Chondrocyte (in vitro differentiated cells): ENCODE results near the gene BBIP1. TPM values are rescaled to one million over a fixed set of nuclear protein-coding genes. Genes with fewer than 3 reads are reported as not detected.
A peak's percentile ranks its signal among the peaks of the same experiment; 100 is the strongest.

Experiments used
- DNase-seq: peaks from one replicate; pipeline ENCODE4 v3.0.0; 2021; ENCODE audit warnings: mixed read lengths, low spot score
- H3K27ac Mint-ChIP-seq: one replicate; pipeline ENCODE4 v1.8.0; 2021; ENCODE audit warnings: mild to moderate bottlenecking, moderate library complexity, mixed read lengths; ENCODE audit not compliant: unreplicated experiment
- H3K27me3 Mint-ChIP-seq: 2 replicates; pipeline ENCODE4 v1.8.0; 2021; ENCODE audit warnings: low read depth, mixed read lengths
- H3K36me3 Mint-ChIP-seq: 2 replicates; pipeline ENCODE4 v1.8.0; 2021; ENCODE audit warnings: low read depth, mixed read lengths
- H3K4me1 Mint-ChIP-seq: 2 replicates; pipeline ENCODE4 v1.8.0; 2021; ENCODE audit warnings: low read depth, mild to moderate bottlenecking, mixed read lengths
- H3K4me3 Mint-ChIP-seq: one replicate; pipeline ENCODE4 v1.8.0; 2021; ENCODE audit warnings: mild to moderate bottlenecking, moderate library complexity, mixed read lengths; ENCODE audit not compliant: unreplicated experiment
- H3K9me3 Mint-ChIP-seq: 2 replicates; pipeline ENCODE4 v1.8.0; 2021; ENCODE audit warnings: low read depth, mixed read lengths
- total RNA-seq: library from RNA; stranded (reverse); gene quantifications from 3 replicates; pipeline ENCODE4 v1.2.1, GENCODE V29; 2021
- TF ChIP-seq, protein P1 (sequence below): fragments of 200-600 bp; sonication (generic); IDR thresholded peaks from 2 replicates; pipeline ENCODE4 v1.5.0; 2021; ENCODE audit warnings: antibody characterized with exemption, mild to moderate bottlenecking, moderate library complexity

The BBIP1 gene
- total RNA-seq, 1 donor from 2014 or later, result 22.2 TPM

DNA sequence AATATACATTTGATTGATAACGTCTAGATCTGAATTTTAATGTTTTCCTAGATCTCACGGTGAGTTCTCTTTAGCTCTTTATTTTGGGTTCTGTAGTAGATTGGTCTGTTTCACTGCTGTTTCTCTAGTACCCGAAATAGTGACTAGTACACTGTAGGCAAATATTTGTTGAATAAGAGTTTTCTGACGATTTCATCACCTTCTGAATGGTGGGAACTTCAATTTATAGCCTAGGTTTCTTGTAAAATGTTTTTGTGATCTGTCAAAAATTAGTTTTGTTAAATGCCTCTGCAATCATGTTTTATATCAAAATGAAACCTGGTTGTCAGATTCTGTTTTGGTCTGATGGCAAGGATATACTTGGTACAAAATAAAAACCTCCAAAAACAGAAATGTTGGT, 37.1 kb downstream of the BBIP1 start:
- peaks cover 57% of the 10 kb centered on the region for H3K4me1 Mint-ChIP-seq
- no peak for DNase-seq
- peaks cover 39% of the 10 kb centered on the region for H3K36me3 Mint-ChIP-seq
- H3K27me3 Mint-ChIP-seq, result no peaks in the 10 kb centered on the region
- peak overlapping the region; percentile 90 for H3K27ac Mint-ChIP-seq
- H3K9me3 Mint-ChIP-seq, result no peaks in the 10 kb centered on the region
- TF ChIP-seq, protein P1, sequence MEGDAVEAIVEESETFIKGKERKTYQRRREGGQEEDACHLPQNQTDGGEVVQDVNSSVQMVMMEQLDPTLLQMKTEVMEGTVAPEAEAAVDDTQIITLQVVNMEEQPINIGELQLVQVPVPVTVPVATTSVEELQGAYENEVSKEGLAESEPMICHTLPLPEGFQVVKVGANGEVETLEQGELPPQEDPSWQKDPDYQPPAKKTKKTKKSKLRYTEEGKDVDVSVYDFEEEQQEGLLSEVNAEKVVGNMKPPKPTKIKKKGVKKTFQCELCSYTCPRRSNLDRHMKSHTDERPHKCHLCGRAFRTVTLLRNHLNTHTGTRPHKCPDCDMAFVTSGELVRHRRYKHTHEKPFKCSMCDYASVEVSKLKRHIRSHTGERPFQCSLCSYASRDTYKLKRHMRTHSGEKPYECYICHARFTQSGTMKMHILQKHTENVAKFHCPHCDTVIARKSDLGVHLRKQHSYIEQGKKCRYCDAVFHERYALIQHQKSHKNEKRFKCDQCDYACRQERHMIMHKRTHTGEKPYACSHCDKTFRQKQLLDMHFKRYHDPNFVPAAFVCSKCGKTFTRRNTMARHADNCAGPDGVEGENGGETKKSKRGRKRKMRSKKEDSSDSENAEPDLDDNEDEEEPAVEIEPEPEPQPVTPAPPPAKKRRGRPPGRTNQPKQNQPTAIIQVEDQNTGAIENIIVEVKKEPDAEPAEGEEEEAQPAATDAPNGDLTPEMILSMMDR, result no peak
- no peak overlapping the region for H3K4me3 Mint-ChIP-seq

DNA sequence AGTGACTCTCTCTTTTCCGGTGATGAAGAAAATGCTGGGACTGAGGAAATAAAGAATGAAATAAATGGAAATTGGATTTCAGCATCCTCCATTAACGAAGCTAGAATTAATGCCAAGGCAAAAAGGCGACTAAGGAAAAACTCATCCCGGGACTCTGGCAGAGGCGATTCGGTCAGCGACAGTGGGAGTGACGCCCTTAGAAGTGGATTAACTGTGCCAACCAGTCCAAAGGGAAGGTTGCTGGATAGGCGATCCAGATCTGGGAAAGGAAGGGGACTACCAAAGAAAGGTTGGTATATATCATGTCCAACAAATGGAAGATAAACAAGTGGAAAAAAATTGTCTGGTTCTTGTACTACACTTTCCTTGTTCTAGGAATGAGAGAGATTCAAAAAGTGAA, 37.7 kb downstream of the BBIP1 start:
- no peaks in the 10 kb centered on the region for H3K27me3 Mint-ChIP-seq
- peaks cover 38% of the 10 kb centered on the region for H3K36me3 Mint-ChIP-seq
- no peak overlapping the region for H3K4me3 Mint-ChIP-seq
- H3K9me3 Mint-ChIP-seq, result no peaks in the 10 kb centered on the region
- peaks cover 56% of the 10 kb centered on the region for H3K4me1 Mint-ChIP-seq
- no peak for DNase-seq
- peak overlapping the region; percentile 90 for H3K27ac Mint-ChIP-seq
- TF ChIP-seq, protein P1, result no peak

DNA sequence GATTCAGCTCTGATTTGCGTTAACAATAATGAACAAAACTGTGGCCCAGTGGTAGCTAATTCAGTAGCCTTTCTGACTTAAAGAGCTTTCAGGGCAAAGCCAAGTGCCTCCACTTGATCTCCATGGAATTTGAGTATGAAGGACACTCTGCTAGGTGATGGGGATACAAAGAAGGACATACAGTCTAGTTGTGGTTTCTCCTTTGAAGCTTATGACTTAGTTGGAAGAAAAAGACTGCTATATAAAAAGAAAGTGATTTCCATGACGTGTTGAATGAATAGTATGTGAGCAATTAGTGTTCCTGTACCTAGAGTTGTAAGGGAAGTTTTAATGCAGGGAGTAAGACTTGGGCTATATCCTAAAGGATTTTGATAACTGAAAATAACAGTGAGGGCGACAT, 39.0 kb downstream of the BBIP1 start:
- Mint-ChIP-seq H3K4me1 (peaks cover 48% of the 10 kb centered on the region), H3K4me3 (no peak overlapping the region), H3K27ac (no peak overlapping the region), H3K36me3 (peaks cover 32% of the 10 kb centered on the region), H3K9me3 (no peaks in the 10 kb centered on the region), H3K27me3 (no peaks in the 10 kb centered on the region)
- no peak for DNase-seq
- TF ChIP-seq, protein P1, result no peak

DNA sequence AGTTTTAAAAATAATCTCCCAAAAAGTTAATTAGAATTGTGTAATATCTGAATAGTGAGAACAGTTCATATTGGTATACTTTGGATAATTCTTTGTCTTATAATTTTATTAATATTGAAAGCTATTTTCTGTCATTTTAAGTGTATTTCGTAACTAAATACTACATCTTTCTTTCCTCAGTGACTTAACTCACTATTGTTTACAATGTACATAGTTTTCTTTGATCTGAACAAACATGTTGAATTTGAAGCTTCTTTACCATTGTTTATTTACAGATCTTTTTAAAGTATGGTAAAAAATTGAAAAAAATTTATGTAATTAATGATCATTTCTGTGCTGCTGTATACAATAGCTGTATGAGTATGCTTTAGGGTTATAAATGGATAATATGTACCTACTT, 42.2 kb downstream of the BBIP1 start:
- no peak overlapping the region for H3K27ac Mint-ChIP-seq
- DNase-seq, result no peak
- H3K9me3 Mint-ChIP-seq, result no peaks in the 10 kb centered on the region
- peaks cover 18% of the 10 kb centered on the region for H3K36me3 Mint-ChIP-seq
- TF ChIP-seq, protein P1, result no peak
- peaks cover 39% of the 10 kb centered on the region for H3K4me1 Mint-ChIP-seq
- H3K4me3 Mint-ChIP-seq, result no peak overlapping the region
- no peaks in the 10 kb centered on the region for H3K27me3 Mint-ChIP-seq

DNA sequence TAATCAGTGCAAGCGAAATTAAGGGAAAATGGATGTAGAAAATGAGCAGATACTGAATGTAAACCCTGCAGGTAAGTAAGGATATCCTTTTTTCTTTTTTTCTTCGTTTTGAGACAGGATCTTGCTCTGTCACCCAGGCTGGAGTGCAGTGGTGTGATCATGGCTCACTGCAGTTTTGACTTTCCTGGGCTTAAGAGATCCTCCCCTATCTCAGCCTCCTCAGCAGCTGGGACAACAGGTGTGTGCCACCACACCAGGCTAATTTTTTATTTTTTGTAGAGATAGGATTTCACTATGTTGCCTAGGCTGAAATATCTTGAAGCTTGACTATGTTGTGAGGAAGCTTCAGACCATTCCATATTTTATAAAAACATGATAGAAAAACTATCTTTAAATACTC, 43.0 kb downstream of the BBIP1 start:
- Mint-ChIP-seq H3K36me3 (peaks cover 12% of the 10 kb centered on the region), H3K4me1 (peaks cover 37% of the 10 kb centered on the region), H3K27ac (no peak overlapping the region), H3K27me3 (no peaks in the 10 kb centered on the region), H3K4me3 (no peak overlapping the region), H3K9me3 (no peaks in the 10 kb centered on the region)
- DNase-seq, result no peak
- TF ChIP-seq, protein P1, result no peak
